ENCODE measurements around the gene MATN3. TPM values are rescaled to one million over a fixed set of nuclear protein-coding genes. Genes with fewer than 3 reads are reported as not detected.

MATN3 gene
- total and polyA plus RNA-seq, 2 of the 13 experiments (the other 11 are each of a cell fraction or from before 2014, with no cell fraction given) = 36.1 to 208 TPM

GRCh38 chr2:20005067-20005627 lies 7.3 kb downstream of the MATN3 start (continued):
- TF ChIP-seq TFDP2 (CRISPR knock-in tag; IDR thresholded peaks at IDR 0.05) = 0 out of 2 replicates have a peak, but pooled peaks have one; percentile 18
- peak; percentile 39; the same call in 1 of the 2 replicates for TF ChIP-seq MED1 (CRISPR knock-in tag; IDR thresholded peaks at IDR 0.05)
- no peak for TF ChIP-seq ZZZ3 (CRISPR knock-in tag; IDR thresholded peaks at IDR 0.05; ENCODE audit: borderline replicate concordance)
- no peak for TF ChIP-seq FOXK1 (CRISPR knock-in tag; IDR thresholded peaks at IDR 0.05; ENCODE audit: borderline replicate concordance, low read depth)
- TF ChIP-seq ZNF792 (CRISPR knock-in tag; IDR thresholded peaks at IDR 0.05) = peak; percentile 24; the same call in 1 of the 2 replicates
- TF ChIP-seq ZNF510 (CRISPR knock-in tag; IDR thresholded peaks at IDR 0.05; ENCODE audit: low read depth) = 0 out of 2 replicates have a peak, but pooled peaks have one; percentile 23
- no peak for TF ChIP-seq ZFYVE20 (CRISPR knock-in tag; IDR thresholded peaks at IDR 0.05; ENCODE audit: borderline replicate concordance, low read depth)
- TF ChIP-seq, protein P1, sequence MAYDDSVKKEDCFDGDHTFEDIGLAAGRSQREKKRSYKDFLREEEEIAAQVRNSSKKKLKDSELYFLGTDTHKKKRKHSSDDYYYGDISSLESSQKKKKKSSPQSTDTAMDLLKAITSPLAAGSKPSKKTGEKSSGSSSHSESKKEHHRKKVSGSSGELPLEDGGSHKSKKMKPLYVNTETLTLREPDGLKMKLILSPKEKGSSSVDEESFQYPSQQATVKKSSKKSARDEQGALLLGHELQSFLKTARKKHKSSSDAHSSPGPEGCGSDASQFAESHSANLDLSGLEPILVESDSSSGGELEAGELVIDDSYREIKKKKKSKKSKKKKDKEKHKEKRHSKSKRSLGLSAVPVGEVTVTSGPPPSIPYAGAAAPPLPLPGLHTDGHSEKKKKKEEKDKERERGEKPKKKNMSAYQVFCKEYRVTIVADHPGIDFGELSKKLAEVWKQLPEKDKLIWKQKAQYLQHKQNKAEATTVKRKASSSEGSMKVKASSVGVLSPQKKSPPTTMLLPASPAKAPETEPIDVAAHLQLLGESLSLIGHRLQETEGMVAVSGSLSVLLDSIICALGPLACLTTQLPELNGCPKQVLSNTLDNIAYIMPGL (CRISPR knock-in tag; IDR thresholded peaks at IDR 0.05; ENCODE audit: borderline replicate concordance in 1 of 2, low read depth in 1 of 2) = peak in 1 of 2 experiments; percentile 38; a peak in 1 of 4 replicates
- peak; percentile 76; the same call in 1 of the 2 replicates for TF ChIP-seq ZNF317 (CRISPR knock-in tag; IDR thresholded peaks at IDR 0.05)
- peak; percentile 54 for TF ChIP-seq RARA (CRISPR knock-in tag; IDR thresholded peaks at IDR 0.05)
- peak; percentile 6; the same call in 1 of the 2 replicates for TF ChIP-seq STAG1 (CRISPR knock-in tag; IDR thresholded peaks at IDR 0.05)
- TF ChIP-seq KAT8 (CRISPR knock-in tag; IDR thresholded peaks at IDR 0.05) = peak; percentile 43; the same call in 1 of the 2 replicates
- peak; percentile 91 for TF ChIP-seq ZNF615 (CRISPR knock-in tag; IDR thresholded peaks at IDR 0.05; ENCODE audit: borderline replicate concordance)
- TF ChIP-seq, protein P2, sequence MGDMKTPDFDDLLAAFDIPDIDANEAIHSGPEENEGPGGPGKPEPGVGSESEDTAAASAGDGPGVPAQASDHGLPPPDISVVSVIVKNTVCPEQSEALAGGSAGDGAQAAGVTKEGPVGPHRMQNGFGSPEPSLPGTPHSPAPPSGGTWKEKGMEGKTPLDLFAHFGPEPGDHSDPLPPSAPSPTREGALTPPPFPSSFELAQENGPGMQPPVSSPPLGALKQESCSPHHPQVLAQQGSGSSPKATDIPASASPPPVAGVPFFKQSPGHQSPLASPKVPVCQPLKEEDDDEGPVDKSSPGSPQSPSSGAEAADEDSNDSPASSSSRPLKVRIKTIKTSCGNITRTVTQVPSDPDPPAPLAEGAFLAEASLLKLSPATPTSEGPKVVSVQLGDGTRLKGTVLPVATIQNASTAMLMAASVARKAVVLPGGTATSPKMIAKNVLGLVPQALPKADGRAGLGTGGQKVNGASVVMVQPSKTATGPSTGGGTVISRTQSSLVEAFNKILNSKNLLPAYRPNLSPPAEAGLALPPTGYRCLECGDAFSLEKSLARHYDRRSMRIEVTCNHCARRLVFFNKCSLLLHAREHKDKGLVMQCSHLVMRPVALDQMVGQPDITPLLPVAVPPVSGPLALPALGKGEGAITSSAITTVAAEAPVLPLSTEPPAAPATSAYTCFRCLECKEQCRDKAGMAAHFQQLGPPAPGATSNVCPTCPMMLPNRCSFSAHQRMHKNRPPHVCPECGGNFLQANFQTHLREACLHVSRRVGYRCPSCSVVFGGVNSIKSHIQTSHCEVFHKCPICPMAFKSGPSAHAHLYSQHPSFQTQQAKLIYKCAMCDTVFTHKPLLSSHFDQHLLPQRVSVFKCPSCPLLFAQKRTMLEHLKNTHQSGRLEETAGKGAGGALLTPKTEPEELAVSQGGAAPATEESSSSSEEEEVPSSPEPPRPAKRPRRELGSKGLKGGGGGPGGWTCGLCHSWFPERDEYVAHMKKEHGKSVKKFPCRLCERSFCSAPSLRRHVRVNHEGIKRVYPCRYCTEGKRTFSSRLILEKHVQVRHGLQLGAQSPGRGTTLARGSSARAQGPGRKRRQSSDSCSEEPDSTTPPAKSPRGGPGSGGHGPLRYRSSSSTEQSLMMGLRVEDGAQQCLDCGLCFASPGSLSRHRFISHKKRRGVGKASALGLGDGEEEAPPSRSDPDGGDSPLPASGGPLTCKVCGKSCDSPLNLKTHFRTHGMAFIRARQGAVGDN (CRISPR knock-in tag; IDR thresholded peaks at IDR 0.05) = no peak
- peak; percentile 91 for TF ChIP-seq ZNF362 (CRISPR knock-in tag; IDR thresholded peaks at IDR 0.05; ENCODE audit: borderline replicate concordance)
- TF ChIP-seq SAP130 (CRISPR knock-in tag; IDR thresholded peaks at IDR 0.05; ENCODE audit: low read depth) = peak; percentile 71
- TF ChIP-seq, protein P3, sequence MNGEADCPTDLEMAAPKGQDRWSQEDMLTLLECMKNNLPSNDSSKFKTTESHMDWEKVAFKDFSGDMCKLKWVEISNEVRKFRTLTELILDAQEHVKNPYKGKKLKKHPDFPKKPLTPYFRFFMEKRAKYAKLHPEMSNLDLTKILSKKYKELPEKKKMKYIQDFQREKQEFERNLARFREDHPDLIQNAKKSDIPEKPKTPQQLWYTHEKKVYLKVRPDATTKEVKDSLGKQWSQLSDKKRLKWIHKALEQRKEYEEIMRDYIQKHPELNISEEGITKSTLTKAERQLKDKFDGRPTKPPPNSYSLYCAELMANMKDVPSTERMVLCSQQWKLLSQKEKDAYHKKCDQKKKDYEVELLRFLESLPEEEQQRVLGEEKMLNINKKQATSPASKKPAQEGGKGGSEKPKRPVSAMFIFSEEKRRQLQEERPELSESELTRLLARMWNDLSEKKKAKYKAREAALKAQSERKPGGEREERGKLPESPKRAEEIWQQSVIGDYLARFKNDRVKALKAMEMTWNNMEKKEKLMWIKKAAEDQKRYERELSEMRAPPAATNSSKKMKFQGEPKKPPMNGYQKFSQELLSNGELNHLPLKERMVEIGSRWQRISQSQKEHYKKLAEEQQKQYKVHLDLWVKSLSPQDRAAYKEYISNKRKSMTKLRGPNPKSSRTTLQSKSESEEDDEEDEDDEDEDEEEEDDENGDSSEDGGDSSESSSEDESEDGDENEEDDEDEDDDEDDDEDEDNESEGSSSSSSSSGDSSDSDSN (CRISPR knock-in tag; IDR thresholded peaks at IDR 0.05) = peak; percentile 26; the same call in 1 of the 2 replicates

Data from HepG2 (cell line).